ENCODE results near the gene GAST. TPM values are rescaled to one million over a fixed set of nuclear protein-coding genes. Genes with fewer than 3 reads are reported as not detected.

The GAST gene
- total and polyA plus RNA-seq, 2 experiments from 2014 or later: not detected

DNA sequence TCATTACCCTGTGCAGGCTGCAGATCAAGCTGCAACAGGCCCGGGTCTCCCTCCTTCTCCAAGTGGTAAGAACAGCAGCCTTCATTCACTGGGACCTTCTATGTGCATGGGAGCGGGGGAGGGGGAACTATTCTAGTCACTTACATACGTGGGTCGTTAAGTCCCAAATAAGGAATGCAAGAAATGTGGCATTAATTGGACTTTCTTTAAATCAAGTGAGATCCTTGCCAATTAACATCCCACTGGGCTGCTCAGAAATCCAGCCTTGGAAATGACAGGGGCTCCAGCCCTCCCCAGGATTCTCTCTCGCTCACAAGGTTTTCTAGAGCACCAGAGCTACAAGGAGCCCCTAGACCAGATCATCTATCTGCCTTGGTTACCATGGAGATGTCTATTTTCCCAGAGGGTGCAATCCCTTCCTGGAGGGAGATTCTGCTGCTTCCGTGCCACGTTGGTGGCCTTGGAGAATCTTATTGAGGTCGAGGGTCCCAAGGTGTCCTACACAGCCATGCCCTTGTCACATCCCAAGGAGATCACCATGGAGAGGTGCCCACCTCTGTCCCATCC lies 28.6 kb upstream of the GAST start:
- Histone ChIP-seq H3K27ac (ENCODE audit: low read depth) (no peak overlapping the region), H3K4me3 (no peak overlapping the region), H3K79me2 (replicated peaks; ENCODE audit: insufficient read depth) (no peaks in the 10 kb centered on the region), H3K27me3 (ENCODE audit: insufficient read depth) (no peaks in the 10 kb centered on the region), H3F3A (replicated peaks; ENCODE audit: low read depth) (no peaks in the 10 kb centered on the region), H2AFZ (no peak overlapping the region), H3K36me3 (ENCODE audit: insufficient read depth) (no peaks in the 10 kb centered on the region), H3K4me1 (ENCODE audit: insufficient read depth) (peaks cover 9% of the 10 kb centered on the region; the same call in 1 of the 2 replicates), H3K4me2 (no peak overlapping the region), H3K9me2 (ENCODE audit: insufficient read depth) (no peaks in the 10 kb centered on the region), H4K20me1 (replicated peaks; ENCODE audit: insufficient read depth) (no peaks in the 10 kb centered on the region)
- no peak overlapping the region for H3K4me3 Mint-ChIP-seq
- H3K27ac Mint-ChIP-seq: no peak overlapping the region
- ATAC-seq (no peak), DNase-seq (ENCODE audit: low spot score) (no peak)
- H3K4me1 Mint-ChIP-seq: peaks cover 29% of the 10 kb centered on the region
- H3K27me3 Mint-ChIP-seq (ENCODE audit: insufficient read depth, low read depth, poor library complexity): peaks cover 22% of the 10 kb centered on the region
- H3K9me3 Mint-ChIP-seq: peaks cover 16% of the 10 kb centered on the region
- H3K36me3 Mint-ChIP-seq (ENCODE audit: low read depth): peaks cover 6% of the 10 kb centered on the region
- TF ChIP-seq EZH2 (IDR thresholded peaks at IDR 0.05; ENCODE audit: low read depth, unreplicated experiment) (no peak), JUNB (IDR thresholded peaks at IDR 0.05; ENCODE audit: unreplicated experiment) (no peak), EZH2phosphoT487 (IDR thresholded peaks at IDR 0.05; ENCODE audit: unreplicated experiment) (no peak), NANOG (IDR thresholded peaks at IDR 0.05; ENCODE audit: borderline replicate concordance) (no peak), STAT1 (IDR thresholded peaks at IDR 0.05; ENCODE audit: unreplicated experiment) (no peak), ZNF114 (CRISPR knock-in tag; IDR thresholded peaks at IDR 0.05) (no peak), ZNF331 (CRISPR knock-in tag; IDR thresholded peaks at IDR 0.05; ENCODE audit: low read depth) (no peak)
- TF ChIP-seq, protein P1, sequence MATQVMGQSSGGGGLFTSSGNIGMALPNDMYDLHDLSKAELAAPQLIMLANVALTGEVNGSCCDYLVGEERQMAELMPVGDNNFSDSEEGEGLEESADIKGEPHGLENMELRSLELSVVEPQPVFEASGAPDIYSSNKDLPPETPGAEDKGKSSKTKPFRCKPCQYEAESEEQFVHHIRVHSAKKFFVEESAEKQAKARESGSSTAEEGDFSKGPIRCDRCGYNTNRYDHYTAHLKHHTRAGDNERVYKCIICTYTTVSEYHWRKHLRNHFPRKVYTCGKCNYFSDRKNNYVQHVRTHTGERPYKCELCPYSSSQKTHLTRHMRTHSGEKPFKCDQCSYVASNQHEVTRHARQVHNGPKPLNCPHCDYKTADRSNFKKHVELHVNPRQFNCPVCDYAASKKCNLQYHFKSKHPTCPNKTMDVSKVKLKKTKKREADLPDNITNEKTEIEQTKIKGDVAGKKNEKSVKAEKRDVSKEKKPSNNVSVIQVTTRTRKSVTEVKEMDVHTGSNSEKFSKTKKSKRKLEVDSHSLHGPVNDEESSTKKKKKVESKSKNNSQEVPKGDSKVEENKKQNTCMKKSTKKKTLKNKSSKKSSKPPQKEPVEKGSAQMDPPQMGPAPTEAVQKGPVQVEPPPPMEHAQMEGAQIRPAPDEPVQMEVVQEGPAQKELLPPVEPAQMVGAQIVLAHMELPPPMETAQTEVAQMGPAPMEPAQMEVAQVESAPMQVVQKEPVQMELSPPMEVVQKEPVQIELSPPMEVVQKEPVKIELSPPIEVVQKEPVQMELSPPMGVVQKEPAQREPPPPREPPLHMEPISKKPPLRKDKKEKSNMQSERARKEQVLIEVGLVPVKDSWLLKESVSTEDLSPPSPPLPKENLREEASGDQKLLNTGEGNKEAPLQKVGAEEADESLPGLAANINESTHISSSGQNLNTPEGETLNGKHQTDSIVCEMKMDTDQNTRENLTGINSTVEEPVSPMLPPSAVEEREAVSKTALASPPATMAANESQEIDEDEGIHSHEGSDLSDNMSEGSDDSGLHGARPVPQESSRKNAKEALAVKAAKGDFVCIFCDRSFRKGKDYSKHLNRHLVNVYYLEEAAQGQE (IDR thresholded peaks at IDR 0.05; ENCODE audit: unreplicated experiment): no peak
- TF ChIP-seq, protein P2, sequence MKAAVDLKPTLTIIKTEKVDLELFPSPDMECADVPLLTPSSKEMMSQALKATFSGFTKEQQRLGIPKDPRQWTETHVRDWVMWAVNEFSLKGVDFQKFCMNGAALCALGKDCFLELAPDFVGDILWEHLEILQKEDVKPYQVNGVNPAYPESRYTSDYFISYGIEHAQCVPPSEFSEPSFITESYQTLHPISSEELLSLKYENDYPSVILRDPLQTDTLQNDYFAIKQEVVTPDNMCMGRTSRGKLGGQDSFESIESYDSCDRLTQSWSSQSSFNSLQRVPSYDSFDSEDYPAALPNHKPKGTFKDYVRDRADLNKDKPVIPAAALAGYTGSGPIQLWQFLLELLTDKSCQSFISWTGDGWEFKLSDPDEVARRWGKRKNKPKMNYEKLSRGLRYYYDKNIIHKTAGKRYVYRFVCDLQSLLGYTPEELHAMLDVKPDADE (IDR thresholded peaks at IDR 0.05): no peak
- TF ChIP-seq, protein P3, sequence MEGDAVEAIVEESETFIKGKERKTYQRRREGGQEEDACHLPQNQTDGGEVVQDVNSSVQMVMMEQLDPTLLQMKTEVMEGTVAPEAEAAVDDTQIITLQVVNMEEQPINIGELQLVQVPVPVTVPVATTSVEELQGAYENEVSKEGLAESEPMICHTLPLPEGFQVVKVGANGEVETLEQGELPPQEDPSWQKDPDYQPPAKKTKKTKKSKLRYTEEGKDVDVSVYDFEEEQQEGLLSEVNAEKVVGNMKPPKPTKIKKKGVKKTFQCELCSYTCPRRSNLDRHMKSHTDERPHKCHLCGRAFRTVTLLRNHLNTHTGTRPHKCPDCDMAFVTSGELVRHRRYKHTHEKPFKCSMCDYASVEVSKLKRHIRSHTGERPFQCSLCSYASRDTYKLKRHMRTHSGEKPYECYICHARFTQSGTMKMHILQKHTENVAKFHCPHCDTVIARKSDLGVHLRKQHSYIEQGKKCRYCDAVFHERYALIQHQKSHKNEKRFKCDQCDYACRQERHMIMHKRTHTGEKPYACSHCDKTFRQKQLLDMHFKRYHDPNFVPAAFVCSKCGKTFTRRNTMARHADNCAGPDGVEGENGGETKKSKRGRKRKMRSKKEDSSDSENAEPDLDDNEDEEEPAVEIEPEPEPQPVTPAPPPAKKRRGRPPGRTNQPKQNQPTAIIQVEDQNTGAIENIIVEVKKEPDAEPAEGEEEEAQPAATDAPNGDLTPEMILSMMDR (conservative IDR thresholded peaks at IDR 0.05; ENCODE audit: low read depth in 2 of 2): no peak
- TF ChIP-seq, protein P4, sequence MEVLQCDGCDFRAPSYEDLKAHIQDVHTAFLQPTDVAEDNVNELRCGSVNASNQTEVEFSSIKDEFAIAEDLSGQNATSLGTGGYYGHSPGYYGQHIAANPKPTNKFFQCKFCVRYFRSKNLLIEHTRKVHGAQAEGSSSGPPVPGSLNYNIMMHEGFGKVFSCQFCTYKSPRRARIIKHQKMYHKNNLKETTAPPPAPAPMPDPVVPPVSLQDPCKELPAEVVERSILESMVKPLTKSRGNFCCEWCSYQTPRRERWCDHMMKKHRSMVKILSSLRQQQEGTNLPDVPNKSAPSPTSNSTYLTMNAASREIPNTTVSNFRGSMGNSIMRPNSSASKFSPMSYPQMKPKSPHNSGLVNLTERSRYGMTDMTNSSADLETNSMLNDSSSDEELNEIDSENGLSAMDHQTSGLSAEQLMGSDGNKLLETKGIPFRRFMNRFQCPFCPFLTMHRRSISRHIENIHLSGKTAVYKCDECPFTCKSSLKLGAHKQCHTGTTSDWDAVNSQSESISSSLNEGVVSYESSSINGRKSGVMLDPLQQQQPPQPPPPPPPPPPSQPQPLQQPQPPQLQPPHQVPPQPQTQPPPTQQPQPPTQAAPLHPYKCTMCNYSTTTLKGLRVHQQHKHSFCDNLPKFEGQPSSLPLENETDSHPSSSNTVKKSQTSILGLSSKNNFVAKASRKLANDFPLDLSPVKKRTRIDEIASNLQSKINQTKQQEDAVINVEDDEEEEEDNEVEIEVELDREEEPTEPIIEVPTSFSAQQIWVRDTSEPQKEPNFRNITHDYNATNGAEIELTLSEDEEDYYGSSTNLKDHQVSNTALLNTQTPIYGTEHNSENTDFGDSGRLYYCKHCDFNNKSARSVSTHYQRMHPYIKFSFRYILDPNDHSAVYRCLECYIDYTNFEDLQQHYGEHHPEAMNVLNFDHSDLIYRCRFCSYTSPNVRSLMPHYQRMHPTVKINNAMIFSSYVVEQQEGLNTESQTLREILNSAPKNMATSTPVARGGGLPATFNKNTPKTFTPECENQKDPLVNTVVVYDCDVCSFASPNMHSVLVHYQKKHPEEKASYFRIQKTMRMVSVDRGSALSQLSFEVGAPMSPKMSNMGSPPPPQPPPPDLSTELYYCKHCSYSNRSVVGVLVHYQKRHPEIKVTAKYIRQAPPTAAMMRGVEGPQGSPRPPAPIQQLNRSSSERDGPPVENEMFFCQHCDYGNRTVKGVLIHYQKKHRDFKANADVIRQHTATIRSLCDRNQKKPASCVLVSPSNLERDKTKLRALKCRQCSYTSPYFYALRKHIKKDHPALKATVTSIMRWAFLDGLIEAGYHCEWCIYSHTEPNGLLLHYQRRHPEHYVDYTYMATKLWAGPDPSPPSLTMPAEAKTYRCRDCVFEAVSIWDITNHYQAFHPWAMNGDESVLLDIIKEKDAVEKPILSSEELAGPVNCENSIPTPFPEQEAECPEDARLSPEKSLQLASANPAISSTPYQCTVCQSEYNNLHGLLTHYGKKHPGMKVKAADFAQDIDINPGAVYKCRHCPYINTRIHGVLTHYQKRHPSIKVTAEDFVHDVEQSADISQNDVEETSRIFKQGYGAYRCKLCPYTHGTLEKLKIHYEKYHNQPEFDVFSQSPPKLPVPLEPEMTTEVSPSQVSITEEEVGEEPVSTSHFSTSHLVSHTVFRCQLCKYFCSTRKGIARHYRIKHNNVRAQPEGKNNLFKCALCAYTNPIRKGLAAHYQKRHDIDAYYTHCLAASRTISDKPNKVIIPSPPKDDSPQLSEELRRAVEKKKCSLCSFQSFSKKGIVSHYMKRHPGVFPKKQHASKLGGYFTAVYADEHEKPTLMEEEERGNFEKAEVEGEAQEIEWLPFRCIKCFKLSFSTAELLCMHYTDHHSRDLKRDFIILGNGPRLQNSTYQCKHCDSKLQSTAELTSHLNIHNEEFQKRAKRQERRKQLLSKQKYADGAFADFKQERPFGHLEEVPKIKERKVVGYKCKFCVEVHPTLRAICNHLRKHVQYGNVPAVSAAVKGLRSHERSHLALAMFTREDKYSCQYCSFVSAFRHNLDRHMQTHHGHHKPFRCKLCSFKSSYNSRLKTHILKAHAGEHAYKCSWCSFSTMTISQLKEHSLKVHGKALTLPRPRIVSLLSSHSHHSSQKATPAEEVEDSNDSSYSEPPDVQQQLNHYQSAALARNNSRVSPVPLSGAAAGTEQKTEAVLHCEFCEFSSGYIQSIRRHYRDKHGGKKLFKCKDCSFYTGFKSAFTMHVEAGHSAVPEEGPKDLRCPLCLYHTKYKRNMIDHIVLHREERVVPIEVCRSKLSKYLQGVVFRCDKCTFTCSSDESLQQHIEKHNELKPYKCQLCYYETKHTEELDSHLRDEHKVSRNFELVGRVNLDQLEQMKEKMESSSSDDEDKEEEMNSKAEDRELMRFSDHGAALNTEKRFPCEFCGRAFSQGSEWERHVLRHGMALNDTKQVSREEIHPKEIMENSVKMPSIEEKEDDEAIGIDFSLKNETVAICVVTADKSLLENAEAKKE (CRISPR knock-in tag; IDR thresholded peaks at IDR 0.05): no peak

Data from GM23338 (cell line).